ENCODE results near the gene BMPR1A.

Gene BMPR1A

DNA sequence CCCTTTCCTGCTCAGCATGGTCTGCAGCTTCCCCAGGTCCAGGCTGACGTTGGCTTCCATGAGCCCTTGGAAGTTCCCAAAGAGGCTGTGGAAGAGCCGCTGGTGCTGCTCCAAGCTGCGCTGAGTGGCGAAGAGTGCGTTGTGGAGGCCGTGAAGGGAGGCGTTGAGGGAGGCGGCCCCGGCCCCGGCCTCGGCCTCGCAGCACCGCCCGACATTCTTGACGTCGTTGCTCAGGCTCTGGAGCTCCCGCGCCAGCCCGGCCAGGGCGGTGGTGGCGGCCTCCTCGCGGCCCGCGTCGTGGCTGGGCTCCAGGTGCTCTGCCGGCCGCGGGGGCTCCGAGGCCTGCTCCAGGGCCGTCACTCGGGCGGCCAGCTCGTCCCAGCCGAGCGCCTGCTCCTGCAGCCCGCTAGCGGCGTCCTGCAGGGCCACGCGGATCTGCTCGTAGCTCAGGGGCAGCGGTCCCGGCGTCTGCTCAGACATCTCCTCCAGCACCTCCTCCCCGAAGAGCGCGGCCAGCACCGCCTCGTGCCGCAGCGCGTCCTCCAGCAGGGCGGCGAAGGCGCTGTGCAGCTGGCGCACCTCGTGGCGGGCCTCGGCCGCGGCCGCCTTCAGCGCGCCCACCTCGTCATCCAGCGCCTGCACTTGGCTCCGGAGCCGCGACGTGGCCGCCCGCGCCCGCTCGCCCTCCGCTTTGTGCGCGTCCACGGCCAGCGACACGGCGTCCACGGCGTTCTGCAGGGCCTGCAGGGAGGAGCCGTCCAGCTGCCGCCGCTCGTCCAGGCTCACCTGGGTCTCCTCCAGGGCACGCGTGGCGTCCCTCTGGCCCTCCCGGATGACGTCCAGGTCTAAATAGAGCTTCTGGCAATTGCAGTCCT is 186.3 kb downstream of the BMPR1A start:
- TF ChIP-seq, protein P1, sequence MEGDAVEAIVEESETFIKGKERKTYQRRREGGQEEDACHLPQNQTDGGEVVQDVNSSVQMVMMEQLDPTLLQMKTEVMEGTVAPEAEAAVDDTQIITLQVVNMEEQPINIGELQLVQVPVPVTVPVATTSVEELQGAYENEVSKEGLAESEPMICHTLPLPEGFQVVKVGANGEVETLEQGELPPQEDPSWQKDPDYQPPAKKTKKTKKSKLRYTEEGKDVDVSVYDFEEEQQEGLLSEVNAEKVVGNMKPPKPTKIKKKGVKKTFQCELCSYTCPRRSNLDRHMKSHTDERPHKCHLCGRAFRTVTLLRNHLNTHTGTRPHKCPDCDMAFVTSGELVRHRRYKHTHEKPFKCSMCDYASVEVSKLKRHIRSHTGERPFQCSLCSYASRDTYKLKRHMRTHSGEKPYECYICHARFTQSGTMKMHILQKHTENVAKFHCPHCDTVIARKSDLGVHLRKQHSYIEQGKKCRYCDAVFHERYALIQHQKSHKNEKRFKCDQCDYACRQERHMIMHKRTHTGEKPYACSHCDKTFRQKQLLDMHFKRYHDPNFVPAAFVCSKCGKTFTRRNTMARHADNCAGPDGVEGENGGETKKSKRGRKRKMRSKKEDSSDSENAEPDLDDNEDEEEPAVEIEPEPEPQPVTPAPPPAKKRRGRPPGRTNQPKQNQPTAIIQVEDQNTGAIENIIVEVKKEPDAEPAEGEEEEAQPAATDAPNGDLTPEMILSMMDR (IDR thresholded peaks at IDR 0.05; ENCODE audit: borderline replicate concordance, insufficient read depth, low read depth, low read length): no peak
- no peak overlapping the region for H3K4me3 ChIP-seq (ENCODE audit: low read depth, low read length)

DNA sequence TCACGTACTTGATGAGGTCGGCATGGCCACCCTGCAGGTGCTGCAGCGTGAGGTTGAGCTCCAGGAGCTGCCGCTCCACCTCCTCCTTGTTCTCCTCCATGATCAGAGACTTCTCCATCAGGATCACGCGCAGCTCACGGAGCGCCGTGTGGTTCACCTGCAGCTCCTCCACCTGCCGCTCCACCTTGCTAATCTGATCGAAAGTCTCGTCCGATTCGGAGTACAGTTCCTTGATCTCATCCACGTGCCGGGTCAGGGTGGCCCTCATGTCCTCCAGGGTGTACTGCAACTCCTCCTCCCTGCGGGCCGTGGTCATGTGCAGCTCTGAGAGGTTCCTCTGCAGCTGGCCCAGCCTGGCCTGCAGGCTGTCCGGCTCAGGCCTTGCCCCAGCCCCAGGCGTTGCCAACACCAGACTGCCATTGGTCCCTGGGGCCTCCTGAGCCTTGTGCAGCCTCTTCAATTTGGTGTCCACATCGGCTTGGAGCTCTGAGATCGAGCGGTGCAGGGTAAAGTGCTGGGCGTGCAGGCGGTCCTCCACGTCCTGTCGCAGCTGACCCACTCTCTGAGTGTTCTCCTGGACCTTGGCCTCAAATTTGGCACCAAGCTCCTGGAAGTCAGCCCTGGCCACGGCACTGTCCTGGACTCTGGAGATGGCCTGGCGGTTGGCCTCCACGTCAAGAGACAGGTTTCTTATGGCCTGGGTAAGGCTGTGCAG is 187.1 kb downstream of the BMPR1A start:
- TF ChIP-seq, protein P1 (IDR thresholded peaks at IDR 0.05; ENCODE audit: borderline replicate concordance, insufficient read depth, low read depth, low read length): no peak
- H3K4me3 ChIP-seq (ENCODE audit: low read depth, low read length): no peak overlapping the region

DNA sequence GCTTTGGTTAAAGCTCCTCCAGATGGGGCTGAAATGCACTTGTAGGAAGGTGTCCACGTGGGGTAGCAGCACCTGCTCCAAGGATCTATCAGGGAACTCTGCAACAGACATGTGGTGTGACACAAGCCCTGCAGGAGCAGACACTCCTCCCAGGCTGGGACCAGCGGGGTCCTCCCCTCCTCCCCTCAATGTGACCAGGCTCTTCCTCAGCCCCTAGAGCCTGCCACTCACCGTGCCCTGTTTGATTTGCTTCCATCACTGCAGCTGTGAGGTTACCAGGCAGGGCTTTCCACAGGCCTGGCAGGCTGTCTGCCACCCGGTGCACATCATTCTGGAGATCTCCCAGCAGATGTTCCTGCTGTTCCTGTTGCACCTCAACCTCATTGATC is 187.6 kb downstream of the BMPR1A start:
- TF ChIP-seq, protein P1 (IDR thresholded peaks at IDR 0.05; ENCODE audit: borderline replicate concordance, insufficient read depth, low read depth, low read length): no peak
- H3K4me3 ChIP-seq (ENCODE audit: low read depth, low read length): no peak overlapping the region

DNA sequence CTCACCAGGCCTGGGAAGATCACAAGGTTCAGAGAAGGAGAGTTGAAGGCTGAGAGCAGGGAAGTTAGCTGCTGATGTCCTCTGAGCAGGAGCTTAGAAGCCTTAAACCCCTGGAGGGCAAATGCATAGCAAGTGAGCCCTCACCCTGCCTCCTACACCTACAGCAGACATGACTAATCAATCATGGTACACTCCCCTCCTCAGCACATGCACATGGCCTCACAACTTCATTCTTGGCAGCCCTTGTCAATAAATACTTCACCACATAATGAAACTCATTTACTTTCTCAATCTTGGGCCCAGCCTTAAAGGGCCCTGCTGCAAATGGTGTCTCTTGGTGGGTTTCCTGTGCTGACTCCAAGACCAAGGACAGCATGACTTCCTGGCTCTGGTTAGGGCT is 188.1 kb downstream of the BMPR1A start:
- TF ChIP-seq, protein P1 (IDR thresholded peaks at IDR 0.05; ENCODE audit: borderline replicate concordance, insufficient read depth, low read depth, low read length): no peak
- H3K4me3 ChIP-seq (ENCODE audit: low read depth, low read length): no peak overlapping the region

DNA sequence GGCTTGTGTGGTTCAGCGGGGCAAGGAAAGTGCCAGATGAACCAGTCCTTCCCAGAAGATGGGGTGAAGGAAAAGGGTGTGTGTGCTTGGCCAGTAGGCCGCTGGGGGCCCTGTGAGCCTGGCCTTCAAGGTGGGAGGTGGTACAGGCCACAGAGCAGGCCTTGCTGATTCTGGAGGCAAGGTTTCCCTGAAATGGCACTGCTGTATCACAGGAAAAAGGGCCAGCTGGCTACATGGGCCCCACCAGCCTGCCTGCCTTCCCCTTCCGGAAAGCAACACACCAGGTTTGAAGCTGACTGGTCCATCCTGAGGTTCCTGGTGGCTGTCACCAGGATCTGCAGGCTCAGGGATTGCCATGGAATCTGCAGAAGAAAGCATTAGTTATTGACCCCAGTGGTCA is 188.5 kb downstream of the BMPR1A start:
- H3K4me3 ChIP-seq (ENCODE audit: low read depth, low read length): no peak overlapping the region
- TF ChIP-seq, protein P1 (IDR thresholded peaks at IDR 0.05; ENCODE audit: borderline replicate concordance, insufficient read depth, low read depth, low read length): no peak

DNA sequence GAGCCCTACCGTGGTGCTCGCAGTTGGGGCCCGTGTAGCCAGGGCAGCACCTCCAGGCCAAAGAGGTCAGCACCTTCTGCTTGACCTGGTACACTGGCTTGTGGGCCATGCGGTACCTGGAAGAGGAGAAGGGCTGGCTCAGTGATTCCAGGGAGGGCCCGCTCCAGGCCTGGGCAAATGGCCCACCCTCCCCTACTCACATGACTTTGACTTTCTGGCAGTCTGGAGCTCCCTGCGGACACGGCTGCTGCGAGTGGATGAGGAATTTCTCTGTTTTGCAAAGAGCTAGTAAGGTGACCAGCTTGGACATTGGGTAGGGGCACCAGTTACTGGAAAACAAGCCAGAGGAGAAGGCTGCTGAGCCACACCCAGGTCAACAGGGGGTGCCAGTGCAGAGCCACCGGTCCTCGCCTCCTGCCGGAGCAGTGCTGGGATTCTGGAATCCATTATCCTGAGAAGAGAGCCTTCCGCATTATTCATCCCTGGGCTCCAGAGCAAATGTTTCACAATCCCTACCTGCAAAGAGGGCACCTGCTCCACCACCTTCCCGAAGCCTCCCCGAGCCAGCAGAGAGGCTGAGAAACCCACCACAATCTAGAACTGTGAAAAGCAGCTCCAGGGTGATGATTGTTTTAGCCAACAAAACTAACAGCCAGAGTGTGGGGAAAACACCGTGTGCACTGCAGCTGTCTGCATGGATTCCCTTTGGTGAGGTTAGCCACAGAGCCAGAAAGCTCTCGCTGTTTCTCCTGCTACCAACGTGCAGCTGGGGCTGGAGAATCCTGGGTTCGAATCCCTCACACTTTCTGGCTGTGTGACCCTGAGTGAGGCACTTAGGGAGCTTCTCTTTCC is 189.2 kb downstream of the BMPR1A start:
- TF ChIP-seq, protein P1 (IDR thresholded peaks at IDR 0.05; ENCODE audit: borderline replicate concordance, insufficient read depth, low read depth, low read length): no peak
- no peak overlapping the region for H3K4me3 ChIP-seq (ENCODE audit: low read depth, low read length)
